Fibroblast of pulmonary artery (primary cell): ENCODE measurements around the gene MOB1A.

Source experiments
- DNase-seq: peaks from one replicate; pipeline ENCODE4 v3.0.0-alpha.2; 2010; ENCODE audit warnings: low read depth
- H3K4me3 ChIP-seq: replicated peaks from 2 replicates; pipeline ENCODE4 v1.5.1; 2011; ENCODE audit warnings: low read depth, mild to moderate bottlenecking, control low read depth, low read length, moderate library complexity
- CTCF ChIP-seq: IDR thresholded peaks from 2 replicates; pipeline ENCODE4 v1.5.1; 2011; ENCODE audit warnings: mild to moderate bottlenecking, control low read depth, low read length, inconsistent platforms; ENCODE audit errors: missing control alignments

The MOB1A gene

GRCh38 chr2:74198461-74199274 is 20.0 kb upstream of the MOB1A start, which contains the start of gene MTHFD2:
Gene MTHFD2 (plus strand): TSS chr2:74198615. CDS start chr2:74198642, 27 bp downstream.
- TF ChIP-seq CTCF, result peak; percentile 62
- peak; percentile 99 for DNase-seq
- H3K4me3 ChIP-seq, result peak within 1 kb of the TSS; percentile 77

DNA sequence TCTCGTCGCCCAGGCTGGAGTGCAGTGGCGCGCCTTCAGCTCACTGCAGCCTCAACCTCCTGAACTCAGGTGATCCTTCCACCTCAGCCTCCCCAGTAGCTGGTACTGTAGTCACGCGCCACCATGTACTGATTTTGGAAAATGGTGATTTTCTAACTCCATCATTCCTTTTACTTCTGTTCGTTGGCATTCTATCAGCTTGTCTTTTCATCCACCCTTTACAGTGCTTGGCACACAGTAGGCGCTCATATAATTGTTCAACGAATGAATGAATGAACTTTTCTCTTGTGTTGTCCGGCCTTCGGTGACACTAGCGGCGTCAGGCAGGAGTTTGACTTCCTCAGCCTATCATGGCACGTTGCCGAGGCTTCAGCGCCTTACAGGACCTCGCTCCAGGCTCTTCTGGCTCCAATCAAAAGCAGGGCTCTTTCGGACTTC is 19.4 kb upstream of the MOB1A start:
- H3K4me3 ChIP-seq, result peak overlapping the region; percentile 77
- no peak for TF ChIP-seq CTCF
- DNase-seq, result no peak

DNA sequence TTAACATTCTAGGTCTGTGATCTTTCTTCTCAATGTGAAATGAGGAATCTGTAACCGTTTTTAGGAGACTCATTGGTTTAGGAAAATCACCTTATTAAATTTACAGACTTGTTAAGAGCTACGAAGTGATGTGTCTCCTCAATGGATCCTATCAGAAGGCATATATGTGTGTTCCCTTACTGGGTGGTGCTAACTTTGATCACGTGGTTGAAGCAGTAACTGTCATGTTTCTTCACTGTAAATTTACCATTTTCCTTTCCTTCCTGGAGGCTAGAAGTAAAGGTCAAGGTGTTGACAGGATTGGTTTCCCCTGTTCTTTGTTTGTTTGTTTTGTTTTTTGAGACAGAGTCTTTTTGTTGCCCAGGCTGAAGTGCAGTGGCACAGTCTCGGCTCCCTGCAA is 18.4 kb upstream of the MOB1A start:
- no peak for TF ChIP-seq CTCF
- no peak overlapping the region for H3K4me3 ChIP-seq
- no peak for DNase-seq

- TF ChIP-seq CTCF, result no peak
- no peak overlapping the region for H3K4me3 ChIP-seq
- DNase-seq, result no peak
Observed at GRCh38 chr2:74194799-74195198, 16.1 kb upstream of the MOB1A start.

DNA sequence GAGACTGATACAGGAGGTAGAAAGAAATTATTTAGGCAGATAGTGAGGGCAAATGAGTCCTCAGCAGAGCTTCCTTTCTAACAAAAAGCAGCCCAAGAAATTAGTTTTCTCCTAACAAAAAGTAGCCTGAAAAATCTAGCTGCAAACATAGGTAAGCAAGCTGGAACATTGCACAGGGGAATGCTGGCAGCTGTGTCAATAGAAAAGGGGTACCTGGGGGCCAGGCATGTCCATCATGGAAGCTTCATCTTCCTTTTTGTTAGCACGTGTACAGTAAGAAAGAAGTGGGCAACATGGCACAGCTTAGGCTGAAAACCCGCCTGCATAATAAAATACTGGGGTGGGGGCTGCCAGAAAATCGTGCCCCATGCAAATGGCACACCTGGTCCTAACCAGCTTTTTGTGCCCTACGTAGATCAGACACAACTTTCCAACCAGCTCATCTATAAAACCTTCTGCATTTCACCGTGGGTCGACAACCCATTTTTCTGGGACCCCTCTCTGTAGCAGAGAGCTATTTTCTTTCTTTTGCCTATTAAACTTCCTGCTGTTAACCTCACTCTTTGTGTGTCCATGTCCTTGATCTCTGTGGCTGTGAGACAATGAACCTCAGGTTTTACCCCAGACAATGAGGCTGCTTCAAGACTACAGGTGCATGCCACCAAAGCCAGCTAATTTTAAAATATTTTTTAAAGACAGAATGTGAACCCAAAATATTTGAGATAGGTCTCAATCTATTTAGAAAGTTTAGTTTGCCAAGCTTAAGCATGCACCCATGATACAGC is 13.1 kb upstream of the MOB1A start:
- DNase-seq, result no peak
- H3K4me3 ChIP-seq, result no peak overlapping the region
- TF ChIP-seq CTCF, result no peak

DNA sequence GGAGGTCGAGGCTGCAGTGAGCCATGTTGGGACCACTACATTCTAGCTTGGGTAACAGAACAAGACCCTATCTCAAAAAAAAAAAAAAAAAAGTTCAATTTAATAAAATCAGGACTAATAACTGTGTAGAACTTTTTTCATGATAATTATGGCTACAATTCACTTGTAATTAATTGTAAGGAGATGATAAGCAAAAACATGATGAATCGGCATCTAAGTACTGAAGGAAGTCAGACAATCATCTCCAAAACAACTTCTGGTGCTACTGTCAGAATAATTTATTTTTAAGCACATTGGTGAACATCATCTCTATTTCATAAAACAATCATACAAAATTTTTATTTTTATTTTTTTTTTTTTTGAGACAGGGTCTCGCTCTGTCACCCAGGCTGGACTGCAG is 10.0 kb upstream of the MOB1A start:
- H3K4me3 ChIP-seq, result no peak overlapping the region
- TF ChIP-seq CTCF, result no peak
- DNase-seq, result no peak
